A673 (cell line): ENCODE data around the gene SAMD10.
"Not testable (repeated sequence)": the region's sequence is repeated elsewhere in the genome, so short reads cannot be mapped to it uniquely, and the experiment has no call there.

Source experiments
- CTCF ChIP-seq: fragments of 300-800, 200-600 bp; sonication (generic); conservative IDR thresholded peaks from 2 replicates; pipeline ENCODE4 v1.5.1; 2017; ENCODE audit warnings: low read depth, mild to moderate bottlenecking, antibody characterized with exemption, low read length, moderate library complexity, mixed read lengths
- EZH2 ChIP-seq: fragments of 200-600 bp; sonication (generic); IDR thresholded peaks from 2 replicates; pipeline ENCODE4 v1.6.1; 2017; ENCODE audit warnings: borderline replicate concordance, low read depth, mild to moderate bottlenecking, mixed read lengths, antibody characterized with exemption, low read length; ENCODE audit not compliant: poor library complexity, severe bottlenecking

GRCh38 chr20:63976511-63976910 lies 2.9 kb downstream of the SAMD10 start:
- TF ChIP-seq CTCF, EZH2: not testable (repeated sequence)
